ENCODE measurements around the gene ATP8A1. TPM values are rescaled to one million over a fixed set of nuclear protein-coding genes. Genes with fewer than 3 reads are reported as not detected.
A peak's percentile ranks its signal among the peaks of the same experiment; 100 is the strongest.
"Not testable (repeated sequence)": the region's sequence is repeated elsewhere in the genome, so short reads cannot be mapped to it uniquely, and the experiment has no call there.

Gene ATP8A1
- total RNA-seq, result 10 to 100 TPM; 18.6 to 74.0 TPM

DNA sequence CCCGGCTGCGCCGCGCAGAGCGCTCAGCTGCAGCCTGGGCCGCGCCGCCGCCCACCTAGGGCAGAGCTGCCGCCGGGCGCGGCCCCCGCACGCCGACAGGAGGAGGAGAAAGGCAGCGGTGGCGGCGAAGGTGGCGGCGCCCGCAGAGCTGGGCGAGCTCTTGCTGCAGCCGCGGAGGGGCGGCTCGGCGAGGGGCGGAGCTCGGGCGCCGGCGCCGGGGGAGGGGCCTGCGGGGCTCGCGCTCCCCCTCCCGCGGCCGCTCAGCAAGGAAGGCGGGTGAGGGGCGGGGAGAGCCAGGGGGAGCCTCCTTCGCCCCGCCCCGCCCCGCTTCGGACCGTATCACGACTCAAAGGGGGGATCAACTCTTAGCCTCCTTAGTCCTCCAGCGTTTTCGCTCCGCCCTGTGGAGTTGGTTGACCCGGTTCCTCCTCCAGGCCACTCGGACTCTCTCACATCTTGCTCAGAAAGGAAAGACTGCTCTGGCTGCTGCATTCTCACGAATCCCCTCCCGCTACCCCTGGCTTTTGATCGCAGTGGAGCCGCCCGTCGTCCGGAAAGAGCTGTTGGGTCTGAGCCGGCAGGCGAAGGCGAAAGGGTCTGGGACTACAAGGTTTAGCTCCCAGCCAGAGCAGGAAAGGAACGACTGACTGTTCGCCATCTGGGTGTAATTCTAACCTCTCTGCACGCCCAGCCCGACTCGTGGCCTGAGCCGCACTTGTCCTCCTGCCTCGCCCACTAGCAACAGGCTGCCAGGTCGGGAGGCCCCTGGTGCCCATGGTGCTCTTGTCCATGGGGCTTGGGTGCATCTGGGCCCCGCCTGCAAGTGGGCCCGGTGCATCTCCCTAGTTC is at the start of gene ATP8A1:
ATP8A1 (minus strand) TSS at position 162 of the 849 bp plus-strand sequence. CDS start 232 bp downstream, outside the sequence.
- intact Hi-C loops (cut with DNase I), result no loop called here
- DNase-seq (ENCODE audit: low spot score), result peak; percentile 91
- Histone ChIP-seq H3K27me3 (replicated peaks; ENCODE audit: insufficient read depth) (no peaks in the 10 kb centered on the region), H3K36me3 (no peaks in the 10 kb centered on the region), H3K4me3 (peak within 1 kb of the TSS; percentile 83 to 88), H3K4me1 (replicated peaks) (no peaks in the 10 kb centered on the region), H3K27ac (peak within 1 kb of the TSS; percentile 82 to 87), H3K9me3 (no peaks in the 10 kb centered on the region)
- 0% methylated on average over 36 of the region's 74 CpGs for WGBS
- TF ChIP-seq POLR2A (IDR thresholded peaks at IDR 0.05) (peak; percentile 59), POLR2AphosphoS5 (IDR thresholded peaks at IDR 0.05) (peak; percentile 78)
- TF ChIP-seq, protein P1, sequence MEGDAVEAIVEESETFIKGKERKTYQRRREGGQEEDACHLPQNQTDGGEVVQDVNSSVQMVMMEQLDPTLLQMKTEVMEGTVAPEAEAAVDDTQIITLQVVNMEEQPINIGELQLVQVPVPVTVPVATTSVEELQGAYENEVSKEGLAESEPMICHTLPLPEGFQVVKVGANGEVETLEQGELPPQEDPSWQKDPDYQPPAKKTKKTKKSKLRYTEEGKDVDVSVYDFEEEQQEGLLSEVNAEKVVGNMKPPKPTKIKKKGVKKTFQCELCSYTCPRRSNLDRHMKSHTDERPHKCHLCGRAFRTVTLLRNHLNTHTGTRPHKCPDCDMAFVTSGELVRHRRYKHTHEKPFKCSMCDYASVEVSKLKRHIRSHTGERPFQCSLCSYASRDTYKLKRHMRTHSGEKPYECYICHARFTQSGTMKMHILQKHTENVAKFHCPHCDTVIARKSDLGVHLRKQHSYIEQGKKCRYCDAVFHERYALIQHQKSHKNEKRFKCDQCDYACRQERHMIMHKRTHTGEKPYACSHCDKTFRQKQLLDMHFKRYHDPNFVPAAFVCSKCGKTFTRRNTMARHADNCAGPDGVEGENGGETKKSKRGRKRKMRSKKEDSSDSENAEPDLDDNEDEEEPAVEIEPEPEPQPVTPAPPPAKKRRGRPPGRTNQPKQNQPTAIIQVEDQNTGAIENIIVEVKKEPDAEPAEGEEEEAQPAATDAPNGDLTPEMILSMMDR (IDR thresholded peaks at IDR 0.05), result peak in 2 of 4 experiments; percentile 12 to 47

DNA sequence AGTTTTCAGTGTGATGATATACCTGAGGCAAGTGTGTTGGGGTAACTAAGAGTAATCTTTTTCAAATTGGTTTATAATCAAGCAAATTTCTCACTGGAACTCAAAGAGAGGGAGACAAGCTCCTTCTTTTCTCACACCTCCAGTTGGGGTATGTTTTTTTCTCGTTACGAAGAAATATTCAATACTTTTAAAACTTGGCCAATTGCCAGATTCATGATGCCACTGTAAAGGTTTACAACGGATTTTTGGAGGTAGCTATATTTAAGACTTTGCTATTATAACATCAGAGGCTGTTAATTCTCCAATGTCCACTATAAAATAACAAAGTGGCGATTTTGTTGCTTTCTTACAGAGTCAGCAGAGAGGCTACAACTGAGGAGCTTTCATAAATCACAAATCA is 49.2 kb upstream of the ATP8A1 start:
- Histone ChIP-seq H3K4me1 (replicated peaks) (peaks cover 4% of the 10 kb centered on the region), H3K27ac (no peak overlapping the region), H3K36me3 (no peaks in the 10 kb centered on the region), H3K9me3 (no peaks in the 10 kb centered on the region), H3K27me3 (replicated peaks; ENCODE audit: insufficient read depth) (no peaks in the 10 kb centered on the region), H3K4me3 (no peak overlapping the region)
- WGBS, result 45% methylated on average over 4 of the region's 4 CpGs
- TF ChIP-seq POLR2A (IDR thresholded peaks at IDR 0.05), result no peak
- intact Hi-C loops (cut with DNase I), result no loop called here
- DNase-seq (ENCODE audit: low spot score), result no peak

DNA sequence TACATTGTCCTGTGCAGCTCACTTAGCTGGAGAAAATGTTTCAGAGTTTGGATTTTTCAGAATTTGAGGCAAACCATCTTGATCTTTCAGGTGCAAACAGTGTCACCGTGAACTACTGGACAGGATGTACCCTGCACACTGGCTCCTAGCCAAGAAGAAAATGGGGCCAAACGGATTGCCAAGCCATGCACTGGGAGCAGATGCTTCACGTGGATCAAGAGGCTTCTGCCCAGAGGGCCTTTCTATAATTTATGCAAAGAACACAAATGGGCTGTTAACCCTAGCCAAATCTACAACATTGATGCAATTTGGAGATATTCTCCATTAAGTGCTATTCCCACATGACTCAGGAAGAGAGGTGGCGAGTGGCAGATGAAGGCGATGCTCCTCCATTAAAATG is 46.9 kb upstream of the ATP8A1 start:
- 54% methylated on average over 5 of the region's 5 CpGs for WGBS
- TF ChIP-seq, protein P1 (IDR thresholded peaks at IDR 0.05), result no peak
- TF ChIP-seq POLR2AphosphoS5 (IDR thresholded peaks at IDR 0.05) (no peak), POLR2A (IDR thresholded peaks at IDR 0.05) (no peak)
- Histone ChIP-seq H3K27ac (no peak overlapping the region), H3K4me3 (no peak overlapping the region), H3K36me3 (no peaks in the 10 kb centered on the region), H3K27me3 (replicated peaks; ENCODE audit: insufficient read depth) (no peaks in the 10 kb centered on the region), H3K9me3 (no peaks in the 10 kb centered on the region), H3K4me1 (replicated peaks) (peaks cover 4% of the 10 kb centered on the region)
- intact Hi-C loops (cut with DNase I), result no loop called here
- no peak for DNase-seq (ENCODE audit: low spot score)

DNA sequence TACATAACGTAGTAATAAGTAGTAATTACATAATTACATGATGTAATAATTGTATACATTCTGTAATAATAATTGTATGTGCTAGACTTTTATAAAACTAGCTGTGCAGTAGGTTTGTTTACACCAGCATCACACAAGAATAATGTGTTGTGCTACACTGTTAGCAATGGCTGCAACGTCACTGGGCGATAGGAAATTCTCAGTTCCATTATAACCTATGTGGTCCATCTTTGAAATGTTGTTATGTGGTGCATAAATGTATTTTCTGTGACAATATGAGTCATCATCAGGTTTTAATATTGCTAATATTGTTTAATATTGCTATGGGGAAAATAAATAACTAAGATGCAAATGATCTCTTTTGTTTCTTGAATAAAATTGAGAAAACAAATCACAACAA is 46.0 kb upstream of the ATP8A1 start:
- no peaks in the 10 kb centered on the region for H3K4me1 ChIP-seq (replicated peaks)
- intact Hi-C loops (cut with DNase I), result no loop called here
- H3K27ac ChIP-seq, result no peak overlapping the region
- H3K9me3 ChIP-seq, result no peaks in the 10 kb centered on the region
- 88% methylated on average over 3 of the region's 3 CpGs for WGBS
- no peaks in the 10 kb centered on the region for H3K36me3 ChIP-seq
- no peak overlapping the region for H3K4me3 ChIP-seq
- no peak for DNase-seq (ENCODE audit: low spot score)
- no peaks in the 10 kb centered on the region for H3K27me3 ChIP-seq (replicated peaks; ENCODE audit: insufficient read depth)
- TF ChIP-seq POLR2AphosphoS5 (IDR thresholded peaks at IDR 0.05), result no peak
- TF ChIP-seq, protein P1 (IDR thresholded peaks at IDR 0.05), result no peak
- TF ChIP-seq POLR2A (IDR thresholded peaks at IDR 0.05), result no peak

DNA sequence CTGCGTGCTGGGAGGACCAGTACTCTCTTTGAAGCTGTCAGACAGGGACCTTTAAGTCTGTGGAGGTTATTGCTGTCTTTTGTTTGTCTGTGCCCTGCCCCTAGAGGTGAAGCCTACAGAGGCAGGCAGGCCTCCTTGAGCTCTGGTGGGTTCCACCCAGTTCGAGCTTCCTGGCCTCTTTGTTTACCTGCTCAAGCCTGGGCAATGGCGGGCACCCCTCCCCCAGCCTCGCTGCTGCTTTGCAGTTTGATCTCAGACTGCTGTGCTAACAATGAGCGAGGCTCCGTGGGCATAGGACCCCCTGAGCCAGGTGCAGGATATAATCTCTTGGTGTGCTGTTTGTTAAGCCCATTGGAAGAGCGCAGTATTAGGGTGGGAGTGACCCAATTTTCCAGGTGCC is 44.9 kb upstream of the ATP8A1 start:
- intact Hi-C loops (cut with DNase I); H3K4me1 ChIP-seq (replicated peaks); DNase-seq (ENCODE audit: low spot score); H3K27me3 ChIP-seq (replicated peaks; ENCODE audit: insufficient read depth); H3K36me3 ChIP-seq; H3K4me3 ChIP-seq; H3K27ac ChIP-seq; H3K9me3 ChIP-seq: not testable (repeated sequence)
- 70% methylated on average over 6 of the region's 7 CpGs for WGBS

DNA sequence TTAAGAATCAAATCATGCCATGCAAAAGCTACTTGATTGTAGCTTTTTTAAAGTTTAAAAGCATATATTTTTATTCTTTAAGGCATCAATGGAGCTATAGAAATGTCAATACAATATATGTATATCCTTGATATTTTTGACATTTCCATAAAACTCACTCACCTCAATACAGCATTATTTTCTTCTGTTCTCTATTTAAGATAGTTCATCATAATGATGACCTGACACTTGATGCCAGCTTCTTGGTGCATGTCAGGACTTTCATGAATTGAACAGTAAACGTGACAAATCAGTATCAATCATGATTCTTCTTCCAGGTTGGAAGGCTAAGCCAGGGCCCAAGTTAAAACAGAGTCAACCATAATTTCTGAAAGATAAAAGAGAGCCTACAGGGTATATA is 33.6 kb upstream of the ATP8A1 start:
- H3K27me3 ChIP-seq (replicated peaks; ENCODE audit: insufficient read depth), result no peaks in the 10 kb centered on the region
- WGBS, result 0% methylated on average over 1 of the region's 1 CpG
- TF ChIP-seq, protein P1 (IDR thresholded peaks at IDR 0.05), result no peak
- TF ChIP-seq POLR2AphosphoS5 (IDR thresholded peaks at IDR 0.05) (no peak), POLR2A (IDR thresholded peaks at IDR 0.05) (no peak)

More for the DNA sequence above, 33.6 kb upstream of the ATP8A1 start:
- intact Hi-C loops (cut with DNase I), result no loop called here
- no peaks in the 10 kb centered on the region for H3K36me3 ChIP-seq
- no peaks in the 10 kb centered on the region for H3K9me3 ChIP-seq
- no peak for DNase-seq (ENCODE audit: low spot score)
- H3K27ac ChIP-seq, result no peak overlapping the region
- H3K4me3 ChIP-seq, result no peak overlapping the region
- no peaks in the 10 kb centered on the region for H3K4me1 ChIP-seq (replicated peaks)

All from prostate gland (tissue), 2 donors.